GM13977 (cell line): ENCODE data around the gene ASB17.
"Not testable (repeated sequence)": the region's sequence is repeated elsewhere in the genome, so short reads cannot be mapped to it uniquely, and the experiment has no call there.

Experiments
- DNase-seq: peaks from one replicate; pipeline ENCODE4 v3.0.0; 2012; ENCODE audit warnings: low spot score
- CTCF ChIP-seq: IDR thresholded peaks from 2 replicates; pipeline ENCODE4 v1.5.1; 2012; ENCODE audit warnings: mild to moderate bottlenecking, control low read depth; ENCODE audit not compliant: insufficient read depth; ENCODE audit errors: extremely low read depth, missing control alignments
- in situ Hi-C: fragments of 300-500 bp; cut with MboI; formaldehyde crosslinking; loops from one replicate; pipeline ENCODE4 v1.12.0; 2022; ENCODE audit warnings: low sequenced_read_pairs, low pct_unique_long_range_greater_than_20kb, mixed read lengths, inconsistent platforms; ENCODE audit not compliant: unreplicated experiment

ASB17 gene

GRCh38 chr1:75932304-75932703 lies at the start of gene ASB17:
Gene ASB17 (minus strand): TSS chr1:75932404. CDS start chr1:75932291, 113 bp downstream.
- DNase-seq: no peak
- in situ Hi-C loops: no loop called here
- no peak for TF ChIP-seq CTCF

DNA sequence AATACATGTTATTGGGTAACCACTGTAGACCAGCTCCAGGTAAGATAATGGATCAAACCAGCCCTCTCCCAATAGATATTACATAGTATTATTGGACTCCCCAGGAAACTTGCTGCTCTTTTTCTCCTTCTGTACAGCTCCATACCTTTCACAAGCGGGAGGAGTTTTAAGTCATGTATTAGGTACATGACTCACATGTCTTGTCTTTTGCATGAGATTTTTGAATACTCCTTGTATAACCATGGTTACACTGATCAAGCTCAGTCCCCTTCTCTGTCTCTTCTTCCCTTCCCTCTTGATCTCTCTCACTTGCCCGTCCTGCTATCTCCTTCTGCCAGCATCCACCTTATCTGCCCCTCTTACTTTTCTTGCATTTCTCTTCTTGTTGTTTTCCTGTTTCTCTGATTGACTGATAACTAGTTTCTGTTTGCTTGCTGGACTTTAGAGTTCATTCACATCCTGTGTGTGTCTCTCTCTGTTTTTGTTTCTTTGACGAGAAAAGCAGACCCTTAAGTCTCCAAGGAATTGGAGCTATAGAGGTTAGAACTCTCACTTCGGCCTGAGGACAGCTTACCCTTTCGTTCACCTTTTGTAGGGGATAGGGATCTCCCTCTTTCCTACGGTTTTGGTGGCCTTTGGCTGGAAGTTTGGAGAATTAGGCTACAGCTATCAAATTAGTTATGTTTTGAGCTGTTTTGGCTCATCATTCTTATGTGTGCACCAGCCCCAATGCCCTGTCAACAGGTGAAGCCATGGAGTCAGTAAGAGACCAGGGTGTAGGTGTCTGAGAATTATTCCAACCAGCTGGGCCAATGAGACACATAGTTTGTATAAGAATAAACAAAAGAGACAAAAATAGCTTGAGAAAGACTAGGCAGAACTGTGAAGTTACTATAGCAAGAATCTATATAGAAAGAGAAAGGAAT lies 49.0 kb upstream of the ASB17 start:
- peak; percentile 19 for DNase-seq
- no peak for TF ChIP-seq CTCF
- in situ Hi-C loops: no loop called here

- in situ Hi-C loops: no loop called here
- DNase-seq: no peak
- no peak for TF ChIP-seq CTCF
Measured at GRCh38 chr1:75970631-75971030, 38.4 kb upstream of the ASB17 start.

GRCh38 chr1:75969550-75969949 lies 37.3 kb upstream of the ASB17 start:
- TF ChIP-seq CTCF: no peak
- DNase-seq: no peak
- in situ Hi-C loops: no loop called here

GRCh38 chr1:75967719-75968118 lies 35.5 kb upstream of the ASB17 start:
- no peak for DNase-seq
- in situ Hi-C loops: no loop called here

DNA sequence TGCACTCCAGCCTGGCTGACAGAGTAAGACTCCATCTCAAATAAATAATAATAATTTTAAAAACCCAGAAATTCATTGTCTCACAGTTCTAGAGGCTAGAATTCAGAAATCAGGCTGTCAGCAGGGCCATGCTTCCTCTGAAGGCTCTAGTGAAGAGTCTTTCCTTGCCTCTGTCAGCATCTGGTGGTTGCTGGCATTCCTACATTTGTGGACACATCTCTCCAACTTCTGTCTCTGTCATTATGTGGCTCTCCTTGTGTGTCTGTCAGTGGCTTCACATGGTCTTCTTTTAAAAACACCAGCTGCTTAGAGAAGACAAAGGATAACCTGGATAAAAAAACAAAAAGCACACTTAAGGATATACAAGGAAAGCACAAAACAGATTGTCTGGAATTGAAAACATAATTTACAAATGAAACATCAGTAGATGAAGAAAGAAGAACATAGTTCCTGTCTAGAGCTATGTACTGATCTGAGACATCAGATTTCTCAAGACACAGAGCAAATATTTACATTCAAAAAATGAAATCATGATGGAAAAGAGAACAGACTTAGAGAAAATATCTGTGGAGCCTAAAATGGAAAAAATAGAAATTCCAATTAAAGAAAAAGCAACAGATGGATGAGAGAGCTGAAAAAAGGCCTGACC lies 32.7 kb upstream of the ASB17 start:
- in situ Hi-C loops: no loop called here
- no peak for TF ChIP-seq CTCF
- no peak for DNase-seq

More at GRCh38 chr1:75967719-75968118, 35.5 kb upstream of the ASB17 start:
- no peak for TF ChIP-seq CTCF

DNA sequence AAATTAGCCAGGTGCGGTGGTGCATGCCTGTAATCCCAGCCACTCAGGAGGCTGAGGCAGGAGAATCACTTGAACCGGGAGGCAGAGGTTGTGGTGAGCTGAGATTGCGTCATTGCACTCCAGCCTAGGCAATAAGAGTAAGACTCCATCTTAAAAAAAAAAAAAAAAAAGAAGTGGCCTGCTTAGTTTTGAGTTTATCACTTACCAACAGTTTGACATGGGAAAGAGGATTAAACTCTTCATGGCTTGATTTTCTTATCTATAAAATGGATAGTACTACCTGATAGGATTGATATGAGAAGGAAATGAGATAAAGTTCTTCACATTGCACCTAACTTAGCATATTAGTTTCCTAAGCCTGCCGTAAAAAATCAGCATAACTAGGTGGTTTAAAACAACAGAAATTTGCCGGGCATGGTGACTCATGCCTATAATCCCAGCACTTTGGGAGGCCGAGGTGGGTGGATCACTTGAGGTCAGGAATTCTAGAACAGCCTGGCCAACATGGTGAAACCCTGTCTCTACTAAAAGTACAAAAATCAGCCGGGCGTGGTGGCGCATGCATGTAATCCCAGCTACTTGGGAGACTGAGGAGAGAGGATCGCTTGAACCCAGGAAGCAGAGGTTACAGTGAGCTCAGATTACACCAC lies 32.0 kb upstream of the ASB17 start:
- DNase-seq, in situ Hi-C loops: not testable (repeated sequence)
